Astrocyte of the cerebellum (primary cell): ENCODE measurements around the gene MOGAT1.

Source experiments
- DNase-seq: peaks from one replicate; pipeline ENCODE4 v3.0.0-alpha.2; 2011; ENCODE audit warnings: low read depth
- H3K4me3 ChIP-seq: 2 replicates; pipeline ENCODE4 v1.5.1; 2011; ENCODE audit warnings: mild to moderate bottlenecking, low read depth, low read length, moderate library complexity
- CTCF ChIP-seq: IDR thresholded peaks from 2 replicates; pipeline ENCODE4 v1.5.1; 2012; ENCODE audit warnings: low read length, low read depth, moderate library complexity, mild to moderate bottlenecking; ENCODE audit errors: missing control alignments
- in situ Hi-C: cut with HindIII; loops from 2 replicates; pipeline ENCODE4 v1.10.0; 2017; ENCODE audit warnings: low sequenced_read_pairs

MOGAT1 gene

GRCh38 chr2:222671259-222672067, at the start of gene MOGAT1:
TSS of gene MOGAT1 (plus strand) at chr2:222671658. CDS start at chr2:222671786, 128 bp downstream.
- DNase-seq: no peak
- in situ Hi-C loops: no loop called here
- H3K4me3 ChIP-seq: peak within 1 kb of the TSS; percentile 41
- TF ChIP-seq CTCF: no peak

GRCh38 chr2:222621893-222622292, 49.6 kb upstream of the MOGAT1 start:
- H3K4me3 ChIP-seq: no peak overlapping the region
- in situ Hi-C loops: loop anchor here (25.0 kb wide), 2 partner anchors 310 to 585 kb away; a partner anchor contains a TSS
- TF ChIP-seq CTCF: no peak
- no peak for DNase-seq

GRCh38 chr2:222622910-222623309, 48.5 kb upstream of the MOGAT1 start:
- no peak for DNase-seq
- no peak overlapping the region for H3K4me3 ChIP-seq
- TF ChIP-seq CTCF: no peak
- in situ Hi-C loops: loop anchor here (25.0 kb wide), 2 partner anchors 311 to 586 kb away; a partner anchor contains a TSS

- no peak for TF ChIP-seq CTCF
- no peak overlapping the region for H3K4me3 ChIP-seq
- DNase-seq: no peak
- in situ Hi-C loops: loop anchor here (25.0 kb wide), 2 partner anchors 312 to 587 kb away; a partner anchor contains a TSS
Observed at GRCh38 chr2:222623756-222624309, 47.6 kb upstream of the MOGAT1 start.

- DNase-seq: no peak
- in situ Hi-C loops: no loop called here
- H3K4me3 ChIP-seq: no peak overlapping the region
- TF ChIP-seq CTCF: no peak
Observed at GRCh38 chr2:222627764-222628163, 43.7 kb upstream of the MOGAT1 start.

GRCh38 chr2:222635295-222635694, 36.2 kb upstream of the MOGAT1 start:
- in situ Hi-C loops: no loop called here
- no peak for DNase-seq
- no peak overlapping the region for H3K4me3 ChIP-seq
- no peak for TF ChIP-seq CTCF
